ENCODE data around the gene DDI2. TPM values are rescaled to one million over a fixed set of nuclear protein-coding genes. Genes with fewer than 3 reads are reported as not detected.
"Not testable (repeated sequence)": the region's sequence is repeated elsewhere in the genome, so short reads cannot be mapped to it uniquely, and the experiment has no call there.

The DDI2 gene
- total RNA-seq, 1 experiment from 2014 or later = 32.7 TPM

- TF ChIP-seq CTCF (IDR thresholded peaks at IDR 0.05; ENCODE audit: unreplicated experiment) = no peak
- Mint-ChIP-seq H3K9me3 (ENCODE audit: unreplicated experiment) (no peaks in the 10 kb centered on the region), H3K27me3 (ENCODE audit: insufficient read depth, unreplicated experiment) (no peaks in the 10 kb centered on the region), H3K4me3 (ENCODE audit: unreplicated experiment) (no peak overlapping the region), H3K27ac (ENCODE audit: low read depth, unreplicated experiment) (no peak overlapping the region), H3K4me1 (ENCODE audit: insufficient read depth, unreplicated experiment) (no peaks in the 10 kb centered on the region), H3K36me3 (ENCODE audit: insufficient read depth, unreplicated experiment) (peaks cover 49% of the 10 kb centered on the region)
- intact Hi-C loops (cut with micrococcal nuclease) = no loop called here
- POLR2A ChIA-PET = interaction anchor here (0.9 to 1.2 kb wide), 2 partner anchors 9 to 90 kb away, joined by 3 to 4 read pairs; no protein-coding TSS in a partner anchor
- CTCF ChIA-PET = no interaction called here
- BruUV-seq (replicated peaks) = no TSS peak
- no peak for DNase-seq (ENCODE audit: unreplicated experiment)
These were observed 76.1 kb downstream of the DDI2 start for GRCh38 chr1:15693371-15693770.

GRCh38 chr1:15696956-15697521 lies 79.8 kb downstream of the DDI2 start:
- H3K36me3 Mint-ChIP-seq (ENCODE audit: insufficient read depth, unreplicated experiment) = peaks cover 42% of the 10 kb centered on the region
- TF ChIP-seq CTCF (IDR thresholded peaks at IDR 0.05; ENCODE audit: unreplicated experiment) = no peak
- no peaks in the 10 kb centered on the region for H3K9me3 Mint-ChIP-seq (ENCODE audit: unreplicated experiment)
- no peak for DNase-seq (ENCODE audit: unreplicated experiment)
- H3K4me3 Mint-ChIP-seq (ENCODE audit: unreplicated experiment) = no peak overlapping the region
- CTCF ChIA-PET = interaction anchor here (1.0 kb wide), 1 partner anchor 35 kb away, joined by 4 read pairs; no protein-coding TSS in a partner anchor
- H3K4me1 Mint-ChIP-seq (ENCODE audit: insufficient read depth, unreplicated experiment) = no peaks in the 10 kb centered on the region
- BruUV-seq (replicated peaks) = no TSS peak
- intact Hi-C loops (cut with micrococcal nuclease) = no loop called here
- H3K27me3 Mint-ChIP-seq (ENCODE audit: insufficient read depth, unreplicated experiment) = no peaks in the 10 kb centered on the region
- no peak overlapping the region for H3K27ac Mint-ChIP-seq (ENCODE audit: low read depth, unreplicated experiment)
- POLR2A ChIA-PET = interaction anchor here (1.0 to 2.1 kb wide), 3 partner anchors 12 to 33 kb away, joined by 3 to 5 read pairs (median 4); no protein-coding TSS in a partner anchor

GRCh38 chr1:15698201-15698600 lies 80.9 kb downstream of the DDI2 start:
- H3K4me1 Mint-ChIP-seq (ENCODE audit: insufficient read depth, unreplicated experiment) = peaks cover 4% of the 10 kb centered on the region
- BruUV-seq (replicated peaks) = no TSS peak
- H3K36me3 Mint-ChIP-seq (ENCODE audit: insufficient read depth, unreplicated experiment) = peaks cover 45% of the 10 kb centered on the region
- no peak for DNase-seq (ENCODE audit: unreplicated experiment)
- ChIA-PET CTCF (interaction anchor here (1.0 kb wide), 1 partner anchor 34 kb away, joined by 4 read pairs; no protein-coding TSS in a partner anchor), POLR2A (interaction anchor here (2.1 kb wide), 1 partner anchor 13 kb away, joined by 5 read pairs; no protein-coding TSS in a partner anchor)
- no peaks in the 10 kb centered on the region for H3K9me3 Mint-ChIP-seq (ENCODE audit: unreplicated experiment)
- no peak overlapping the region for H3K4me3 Mint-ChIP-seq (ENCODE audit: unreplicated experiment)
- no peaks in the 10 kb centered on the region for H3K27me3 Mint-ChIP-seq (ENCODE audit: insufficient read depth, unreplicated experiment)
- intact Hi-C loops (cut with micrococcal nuclease) = no loop called here
- H3K27ac Mint-ChIP-seq (ENCODE audit: low read depth, unreplicated experiment) = no peak overlapping the region
- TF ChIP-seq CTCF (IDR thresholded peaks at IDR 0.05; ENCODE audit: unreplicated experiment) = no peak

GRCh38 chr1:15699321-15699720 lies 82.1 kb downstream of the DDI2 start:
- BruUV-seq (replicated peaks); H3K27ac Mint-ChIP-seq (ENCODE audit: low read depth, unreplicated experiment); H3K27me3 Mint-ChIP-seq (ENCODE audit: insufficient read depth, unreplicated experiment); DNase-seq (ENCODE audit: unreplicated experiment); H3K4me3 Mint-ChIP-seq (ENCODE audit: unreplicated experiment); H3K9me3 Mint-ChIP-seq (ENCODE audit: unreplicated experiment); intact Hi-C loops (cut with micrococcal nuclease); POLR2A ChIA-PET: not testable (repeated sequence)
- peaks cover 15% of the 10 kb centered on the region for H3K4me1 Mint-ChIP-seq (ENCODE audit: insufficient read depth, unreplicated experiment)
- H3K36me3 Mint-ChIP-seq (ENCODE audit: insufficient read depth, unreplicated experiment) = peaks cover 42% of the 10 kb centered on the region
- CTCF ChIA-PET = interaction anchor here (0.6 kb wide), 1 partner anchor 165 kb away, joined by 3 read pairs; no protein-coding TSS in a partner anchor
